HepG2 (cell line): ENCODE results near the gene HSD11B2.

Source experiments
- CC2D1A ChIP-seq: sonication (generic); formaldehyde crosslinking; IDR thresholded peaks from 2 replicates; pipeline ENCODE4 v1.8.1; 2023; ENCODE audit warnings: mild to moderate bottlenecking, missing genetic modification reagents
- CEBPB ChIP-seq: IDR thresholded peaks from 2 replicates; pipeline ENCODE4 v1.6.1; 2011; ENCODE audit warnings: low read depth, low read length, improper control_type of control experiment, borderline replicate concordance
- ELF4 ChIP-seq: sonication (generic); formaldehyde crosslinking; IDR thresholded peaks from 2 replicates; pipeline ENCODE4 v1.5.0; 2020; ENCODE audit warnings: missing genetic modification reagents, mild to moderate bottlenecking, moderate library complexity, borderline replicate concordance
- FOXA1 ChIP-seq, 2 experiments: fragments of 450-650 bp in 1 of 2; sonication (generic) in 1 of 2; formaldehyde crosslinking in 1 of 2; IDR thresholded peaks; 2 replicates each; pipeline versions ENCODE4 v1.4.0 to v1.6.1; 2016 to 2020; ENCODE audit warnings: missing genetic modification reagents in 1 of 2
- NFE2L1 ChIP-seq: sonication (generic); formaldehyde crosslinking; IDR thresholded peaks from 2 replicates; pipeline ENCODE4 v1.4.0; 2020; ENCODE audit warnings: missing genetic modification reagents, mild to moderate bottlenecking, borderline replicate concordance
- NR2F1 ChIP-seq, 2 experiments: fragments of 450-650 bp in 1 of 2; formaldehyde crosslinking in 1 of 2; IDR thresholded peaks; 2 replicates each; pipeline versions ENCODE4 v1.5.0 to v1.6.1; 2016 to 2020; ENCODE audit warnings: mild to moderate bottlenecking in 1 of 2, missing compliant biosample characterization in 1 of 2, missing genetic modification reagents in 1 of 2, moderate library complexity in 1 of 2
- POLR2A ChIP-seq, 2 experiments: IDR thresholded peaks; 2 replicates each; pipeline ENCODE4 v1.6.1; 2011; ENCODE audit warnings: low read depth in 2 of 2, low read length in 2 of 2, mild to moderate bottlenecking in 1 of 2, moderate library complexity in 1 of 2; ENCODE audit not compliant: insufficient read depth in 1 of 2
- POLR2AphosphoS5 ChIP-seq: IDR thresholded peaks from 2 replicates; pipeline ENCODE4 v1.6.1; 2012; ENCODE audit warnings: low read depth, low read length
- ZBTB1 ChIP-seq: sonication (generic); formaldehyde crosslinking; IDR thresholded peaks from 2 replicates; pipeline ENCODE4 v1.4.0; 2020; ENCODE audit warnings: missing genetic modification reagents, borderline replicate concordance
- ZC3H4 ChIP-seq: sonication (generic); formaldehyde crosslinking; IDR thresholded peaks from 2 replicates; pipeline ENCODE4 v1.4.0; 2020; ENCODE audit warnings: missing genetic modification reagents, borderline replicate concordance
- TF ChIP-seq, protein P1 (sequence below): sonication (generic); formaldehyde crosslinking; IDR thresholded peaks from 2 replicates; pipeline ENCODE4 v1.4.0; 2020; ENCODE audit warnings: mild to moderate bottlenecking, missing genetic modification reagents

DNA sequence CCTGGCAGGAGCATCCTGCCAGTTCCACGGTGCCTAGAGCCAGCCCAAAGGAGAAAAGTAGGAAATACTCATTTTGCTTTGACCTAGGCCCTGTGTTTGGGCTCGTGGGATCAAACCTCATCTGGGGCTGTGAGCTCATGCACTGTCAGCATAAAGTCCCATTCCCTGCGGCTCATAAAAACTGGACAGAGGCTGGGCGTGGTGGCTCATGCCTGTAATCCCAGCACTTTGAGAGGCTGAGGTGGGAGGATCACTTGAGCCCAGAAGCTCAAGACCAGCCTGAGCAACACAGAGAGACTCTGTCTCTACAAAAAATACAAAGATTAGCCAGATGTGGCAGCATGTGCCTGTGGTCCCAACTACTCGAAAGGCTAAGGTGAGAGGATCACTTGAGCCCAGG, 32.1 kb downstream of the HSD11B2 start:
- TF ChIP-seq FOXA1 (IDR thresholded peaks at IDR 0.05), result no peak
- TF ChIP-seq FOXA1 (CRISPR knock-in tag; IDR thresholded peaks at IDR 0.05), result no peak
- TF ChIP-seq, protein P1, sequence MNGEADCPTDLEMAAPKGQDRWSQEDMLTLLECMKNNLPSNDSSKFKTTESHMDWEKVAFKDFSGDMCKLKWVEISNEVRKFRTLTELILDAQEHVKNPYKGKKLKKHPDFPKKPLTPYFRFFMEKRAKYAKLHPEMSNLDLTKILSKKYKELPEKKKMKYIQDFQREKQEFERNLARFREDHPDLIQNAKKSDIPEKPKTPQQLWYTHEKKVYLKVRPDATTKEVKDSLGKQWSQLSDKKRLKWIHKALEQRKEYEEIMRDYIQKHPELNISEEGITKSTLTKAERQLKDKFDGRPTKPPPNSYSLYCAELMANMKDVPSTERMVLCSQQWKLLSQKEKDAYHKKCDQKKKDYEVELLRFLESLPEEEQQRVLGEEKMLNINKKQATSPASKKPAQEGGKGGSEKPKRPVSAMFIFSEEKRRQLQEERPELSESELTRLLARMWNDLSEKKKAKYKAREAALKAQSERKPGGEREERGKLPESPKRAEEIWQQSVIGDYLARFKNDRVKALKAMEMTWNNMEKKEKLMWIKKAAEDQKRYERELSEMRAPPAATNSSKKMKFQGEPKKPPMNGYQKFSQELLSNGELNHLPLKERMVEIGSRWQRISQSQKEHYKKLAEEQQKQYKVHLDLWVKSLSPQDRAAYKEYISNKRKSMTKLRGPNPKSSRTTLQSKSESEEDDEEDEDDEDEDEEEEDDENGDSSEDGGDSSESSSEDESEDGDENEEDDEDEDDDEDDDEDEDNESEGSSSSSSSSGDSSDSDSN (CRISPR knock-in tag), result no peak
- no peak for TF ChIP-seq ZC3H4 (CRISPR knock-in tag)
- TF ChIP-seq POLR2A (IDR thresholded peaks at IDR 0.05; ENCODE audit: insufficient read depth in 1 of 2, low read depth in 2 of 2, low read length in 2 of 2), result no peak
- TF ChIP-seq ZBTB1 (CRISPR knock-in tag), result no peak
- no peak for TF ChIP-seq CC2D1A
- TF ChIP-seq CEBPB, result no peak
- no peak for TF ChIP-seq POLR2AphosphoS5
- TF ChIP-seq NR2F1 (CRISPR knock-in tag; IDR thresholded peaks at IDR 0.05), result no peak
- TF ChIP-seq ELF4 (CRISPR knock-in tag), result no peak
- TF ChIP-seq NFE2L1 (CRISPR knock-in tag), result no peak
